Islet precursor cell (in vitro differentiated cells): ENCODE data around the gene STPG3.
A peak's percentile ranks its signal among the peaks of the same experiment; 100 is the strongest.

ENCODE experiments used
- DNase-seq: peaks from one replicate; pipeline ENCODE4 v3.0.0-alpha.2; 2018

The STPG3 gene

DNA sequence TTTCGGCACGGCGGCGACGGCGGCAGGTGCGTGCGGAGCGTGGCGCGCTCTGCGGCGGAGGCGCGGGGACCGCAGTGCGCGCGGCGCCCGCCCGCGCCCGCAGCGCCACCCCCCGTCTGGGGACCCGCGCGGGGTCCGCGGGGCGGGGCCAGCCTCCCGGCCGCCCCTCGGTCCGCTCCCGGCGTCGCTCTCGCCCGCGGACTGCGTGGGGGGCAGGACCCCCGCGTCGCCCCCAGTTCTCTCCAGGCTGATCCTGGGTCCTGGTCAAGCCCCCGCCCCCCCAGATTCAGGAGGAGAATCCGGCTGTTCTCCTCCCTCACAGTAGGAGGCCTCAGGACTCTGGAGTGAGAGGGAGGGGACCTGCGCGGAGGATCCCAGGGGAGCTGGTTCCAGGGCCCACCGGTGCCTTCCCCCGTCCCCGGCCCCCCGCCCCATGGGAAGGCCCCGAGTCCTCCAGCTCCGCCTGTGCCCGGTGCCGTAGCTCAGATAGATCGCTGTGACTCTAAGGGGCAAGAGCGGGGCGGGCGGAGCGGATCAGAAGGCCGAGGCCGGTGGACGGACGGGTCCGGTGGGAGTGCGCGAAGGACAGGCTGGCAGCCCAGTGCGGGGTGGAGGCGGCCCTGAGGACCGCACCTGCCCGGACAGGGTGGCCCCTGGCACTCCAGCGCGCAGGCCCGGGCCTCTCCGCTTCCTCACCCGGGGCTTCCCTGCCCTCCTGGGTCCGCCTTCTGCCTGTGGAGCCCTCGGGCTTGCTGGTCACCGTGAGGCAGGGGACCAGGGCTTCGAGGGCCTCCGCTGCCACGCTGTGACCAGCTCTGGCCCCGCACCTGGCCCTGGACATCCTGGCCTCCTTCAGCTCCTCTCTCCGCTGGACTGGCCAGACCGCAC lies 28.7 kb upstream of the STPG3 start, which contains the start of gene RNF208:
Gene RNF208 (minus strand): TSS at position 51 of the 888 bp plus-strand sequence. CDS start 1,028 bp downstream, outside the sequence.
- DNase-seq = no peak

DNA sequence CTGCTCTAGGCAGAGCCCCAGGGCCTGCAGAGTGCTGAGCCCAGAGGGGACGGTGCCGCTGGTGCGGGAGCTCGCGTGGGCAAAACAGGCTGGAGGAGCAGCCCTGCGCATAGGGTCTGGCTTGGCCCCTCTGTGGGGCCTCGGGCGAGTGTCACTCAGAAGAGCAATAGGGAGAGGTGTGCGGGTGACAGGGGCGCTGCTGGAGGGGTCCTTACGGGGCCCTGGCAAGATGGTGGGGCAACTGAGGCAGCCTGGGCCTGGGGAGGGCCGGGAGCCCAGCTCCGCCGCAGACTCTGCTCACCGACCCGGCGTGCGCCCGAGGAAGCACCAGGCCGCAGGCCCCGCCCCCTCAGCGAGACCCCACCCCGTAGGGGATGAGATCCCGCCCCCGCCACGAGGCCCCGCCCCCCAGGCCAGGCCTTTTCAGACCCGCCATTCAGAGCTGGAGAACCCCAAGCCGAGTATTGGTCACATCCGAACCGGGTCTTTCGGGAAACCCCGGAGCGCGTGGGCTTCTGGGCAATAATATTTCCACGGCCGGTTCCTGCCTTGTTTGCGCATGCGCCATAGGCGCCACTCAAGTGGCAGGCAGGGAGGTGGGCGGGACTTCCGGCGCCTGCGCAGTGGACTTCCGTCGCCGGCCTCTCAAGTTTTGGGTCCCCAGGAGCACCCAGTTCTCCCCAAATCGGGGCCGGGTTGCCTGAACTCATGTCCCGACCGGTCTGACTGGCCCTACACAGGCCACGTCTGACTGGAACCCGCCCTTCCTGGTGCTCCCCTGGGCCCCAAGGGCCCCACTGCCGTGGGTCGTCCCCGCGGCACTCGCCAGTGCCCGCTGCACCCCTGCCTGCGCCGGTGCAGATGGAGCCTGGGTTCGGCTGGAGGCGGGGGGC lies 27.8 kb upstream of the STPG3 start:
- DNase-seq = peak; percentile 98

DNA sequence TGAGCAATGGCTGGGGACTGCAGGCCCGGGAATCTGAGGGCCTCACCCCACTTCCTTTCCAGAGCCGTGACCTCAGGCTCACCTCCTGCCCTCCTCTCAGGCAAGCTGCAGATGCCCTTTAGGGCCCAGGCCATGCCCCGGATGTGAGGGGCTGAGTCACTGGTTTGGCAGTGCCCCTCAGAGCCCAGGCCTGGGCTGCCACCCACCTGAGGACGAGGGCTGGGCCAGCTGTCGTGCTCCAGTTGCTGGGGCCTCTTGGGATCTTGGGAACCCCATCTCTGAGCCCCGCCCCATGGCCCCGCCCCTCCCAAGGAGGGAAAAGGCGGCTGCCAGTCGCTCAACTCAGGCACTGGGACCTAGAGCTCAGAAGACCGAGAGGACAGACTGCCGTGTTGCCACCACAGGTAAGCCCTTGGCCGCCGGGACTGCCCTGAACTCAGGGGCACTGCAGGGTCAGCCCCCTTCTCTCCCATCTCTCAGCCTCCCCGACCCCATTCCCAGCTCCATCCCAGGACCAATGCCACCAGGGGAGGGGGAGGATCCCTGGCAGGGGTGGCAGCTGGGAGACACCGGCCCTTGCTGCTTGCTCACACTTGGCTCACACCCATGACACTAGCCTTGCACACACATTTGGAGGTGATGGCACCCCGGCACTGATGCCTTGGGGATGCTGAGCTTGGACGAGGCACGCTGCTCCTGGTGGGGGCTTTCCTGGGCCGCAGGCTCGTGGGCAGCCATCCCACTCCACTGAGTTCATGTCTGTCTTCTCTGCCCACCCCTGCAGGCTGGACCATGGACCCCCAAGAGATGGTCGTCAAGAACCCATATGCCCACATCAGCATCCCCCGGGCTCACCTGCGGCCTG lies 26.0 kb upstream of the STPG3 start, which contains the start of gene CYSRT1:
Gene CYSRT1 (plus strand): TSS at position 345 of the 865 bp plus-strand sequence. CDS start 448 bp downstream, at position 793.
- DNase-seq = no peak

DNA sequence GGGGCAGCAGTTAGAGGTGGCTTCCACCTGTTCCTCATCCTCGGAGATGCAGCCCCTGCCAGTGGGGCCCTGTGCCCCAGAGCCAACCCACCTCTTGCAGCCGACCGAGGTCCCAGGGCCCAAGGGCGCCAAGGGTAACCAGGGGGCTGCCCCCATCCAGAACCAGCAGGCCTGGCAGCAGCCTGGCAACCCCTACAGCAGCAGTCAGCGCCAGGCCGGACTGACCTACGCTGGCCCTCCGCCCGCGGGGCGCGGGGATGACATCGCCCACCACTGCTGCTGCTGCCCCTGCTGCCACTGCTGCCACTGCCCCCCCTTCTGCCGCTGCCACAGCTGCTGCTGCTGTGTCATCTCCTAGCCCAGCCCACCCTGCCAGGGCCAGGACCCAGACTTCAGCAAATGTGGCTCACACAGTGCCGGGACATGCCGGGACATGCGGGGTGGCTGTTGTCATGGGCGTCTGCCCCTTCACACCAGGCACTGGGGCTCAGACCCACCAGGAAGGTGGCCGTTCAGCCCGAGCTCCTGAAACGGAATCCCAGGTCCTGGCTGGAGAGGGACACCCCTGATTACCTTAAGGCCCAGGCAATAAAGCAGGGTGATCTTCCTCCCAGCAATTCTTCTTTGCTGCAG lies 25.3 kb upstream of the STPG3 start:
- no peak for DNase-seq

DNA sequence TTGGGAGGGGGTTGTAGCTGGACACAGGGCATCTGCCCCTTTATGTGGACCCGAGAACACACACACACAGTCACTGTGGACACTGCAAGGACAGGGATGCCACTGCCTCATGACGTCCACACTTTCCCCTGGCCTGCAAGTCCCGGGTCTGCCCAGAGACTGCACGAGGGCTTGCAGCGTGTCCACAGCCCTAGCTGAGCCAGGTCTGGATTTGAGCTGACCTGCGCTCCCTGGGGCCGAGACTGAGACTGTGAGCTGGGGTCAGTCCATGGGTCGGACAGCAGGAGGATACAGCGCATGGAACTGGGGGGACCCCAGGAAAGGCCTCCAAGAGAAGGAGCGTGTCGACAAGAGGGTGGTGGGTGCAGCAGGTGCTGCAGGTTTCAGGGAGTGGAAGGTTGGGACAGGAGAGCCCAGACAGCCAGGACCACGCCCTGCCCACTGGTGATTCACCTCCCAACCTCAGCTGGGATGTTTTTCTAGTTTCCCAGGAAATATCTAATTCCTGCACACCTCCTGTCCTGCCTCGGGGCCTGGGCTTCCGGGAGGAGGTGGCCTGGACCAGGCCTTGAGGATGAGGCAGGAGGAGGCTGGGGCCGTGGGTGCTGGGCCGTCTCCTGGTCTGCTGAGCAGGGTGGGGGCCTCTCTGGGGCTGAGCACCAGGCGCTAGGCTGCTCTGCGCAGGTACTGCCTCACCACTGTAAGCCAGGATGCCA lies 24.6 kb upstream of the STPG3 start:
- DNase-seq = peak; percentile 82

DNA sequence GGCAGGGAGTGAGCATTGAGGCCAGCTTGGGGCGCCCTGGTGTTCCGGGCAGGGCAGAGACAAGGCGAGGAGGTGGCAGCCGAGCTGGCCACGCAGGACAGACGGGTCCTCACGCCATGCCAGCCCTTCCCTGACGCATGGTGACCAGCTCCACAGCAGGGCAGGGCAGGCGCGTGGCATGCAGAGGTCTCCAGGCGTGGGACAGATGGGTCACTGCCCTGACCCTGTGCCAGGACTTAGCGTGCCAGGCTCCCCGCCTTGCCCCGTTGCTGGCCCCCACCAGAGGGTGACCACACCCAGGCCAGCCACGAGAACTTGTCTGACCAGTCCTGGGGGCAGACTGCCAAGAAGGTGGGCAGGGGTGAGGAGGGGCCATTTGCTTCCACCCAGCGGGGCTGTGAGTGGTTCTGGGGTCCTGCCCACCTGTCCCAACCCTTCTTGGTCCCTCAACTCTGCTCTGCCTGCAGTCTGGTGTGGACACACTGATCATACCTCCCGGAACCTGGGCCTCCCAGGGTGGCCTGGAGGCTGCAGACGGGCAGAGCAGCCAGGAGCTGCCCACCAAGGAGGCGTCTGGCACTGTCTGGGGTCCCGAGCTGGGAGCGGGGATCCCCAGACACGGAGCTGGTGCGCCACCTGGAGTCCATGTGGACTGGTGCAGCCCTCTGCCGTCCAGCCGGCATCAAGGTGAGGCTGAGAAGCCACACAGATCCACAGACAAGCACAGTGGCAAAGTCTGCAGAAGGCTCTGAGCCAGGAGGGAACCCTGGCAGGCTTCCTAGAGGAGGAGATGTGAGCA lies 23.8 kb upstream of the STPG3 start, which contains the start of gene RNF224:
Gene RNF224 (plus strand): TSS at position 449 of the 799 bp plus-strand sequence. CDS start 834 bp downstream, outside the sequence.
- DNase-seq = peak; percentile 90

DNA sequence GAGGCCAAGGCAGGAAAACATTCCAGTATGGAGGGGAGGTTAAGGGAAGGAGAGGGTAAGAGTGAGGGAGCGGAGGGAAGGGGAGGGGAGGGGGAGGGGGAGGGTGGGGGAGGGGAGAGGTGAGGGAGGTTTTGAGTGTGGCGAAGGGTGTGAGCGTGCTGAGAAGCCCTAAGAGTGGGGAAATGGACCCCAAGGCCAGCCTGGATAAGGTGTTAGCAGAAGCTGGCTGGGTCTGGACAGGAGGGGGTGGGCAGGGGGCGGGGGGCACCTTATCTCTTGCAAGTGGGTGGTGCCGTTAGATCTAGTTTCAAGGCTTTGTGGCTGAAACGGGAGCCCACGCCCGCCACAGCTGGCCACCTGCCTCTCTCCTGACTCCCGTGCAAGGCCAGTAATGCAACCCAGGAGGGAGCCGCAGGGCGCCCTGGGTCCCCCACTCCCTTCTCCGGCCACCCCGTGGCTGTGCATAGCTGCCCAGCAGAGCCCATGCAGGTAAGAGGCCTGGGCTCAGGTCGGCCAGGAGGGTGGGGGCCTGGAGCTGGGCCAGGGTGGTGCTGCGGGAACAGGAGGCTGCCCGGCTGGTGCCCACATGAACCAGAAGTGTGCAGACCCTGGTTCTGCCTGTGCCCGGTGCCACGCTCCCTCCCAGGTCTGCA lies 23.1 kb upstream of the STPG3 start:
- no peak for DNase-seq

DNA sequence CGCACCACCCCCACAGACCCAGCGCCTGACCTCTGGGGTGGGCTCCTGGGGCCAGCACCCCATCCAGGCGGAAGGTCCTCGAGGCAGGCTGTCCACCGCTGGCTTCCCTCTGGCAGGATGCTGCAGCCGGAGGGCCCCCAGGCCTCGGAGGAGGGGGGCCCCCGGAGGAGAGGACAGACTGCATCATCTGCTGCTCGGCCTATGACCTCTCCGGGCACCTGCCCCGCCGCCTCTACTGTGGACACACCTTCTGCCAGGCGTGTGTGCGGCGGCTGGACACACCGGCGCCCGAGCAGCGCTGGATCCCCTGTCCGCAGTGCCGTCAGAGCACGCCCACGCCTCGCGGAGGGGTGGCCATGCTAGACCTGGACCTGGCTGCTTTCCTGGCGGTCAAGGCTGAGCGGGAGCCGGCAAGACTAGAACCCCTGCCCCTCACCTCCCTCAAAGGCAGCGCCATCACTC lies 22.5 kb upstream of the STPG3 start:
- no peak for DNase-seq

DNA sequence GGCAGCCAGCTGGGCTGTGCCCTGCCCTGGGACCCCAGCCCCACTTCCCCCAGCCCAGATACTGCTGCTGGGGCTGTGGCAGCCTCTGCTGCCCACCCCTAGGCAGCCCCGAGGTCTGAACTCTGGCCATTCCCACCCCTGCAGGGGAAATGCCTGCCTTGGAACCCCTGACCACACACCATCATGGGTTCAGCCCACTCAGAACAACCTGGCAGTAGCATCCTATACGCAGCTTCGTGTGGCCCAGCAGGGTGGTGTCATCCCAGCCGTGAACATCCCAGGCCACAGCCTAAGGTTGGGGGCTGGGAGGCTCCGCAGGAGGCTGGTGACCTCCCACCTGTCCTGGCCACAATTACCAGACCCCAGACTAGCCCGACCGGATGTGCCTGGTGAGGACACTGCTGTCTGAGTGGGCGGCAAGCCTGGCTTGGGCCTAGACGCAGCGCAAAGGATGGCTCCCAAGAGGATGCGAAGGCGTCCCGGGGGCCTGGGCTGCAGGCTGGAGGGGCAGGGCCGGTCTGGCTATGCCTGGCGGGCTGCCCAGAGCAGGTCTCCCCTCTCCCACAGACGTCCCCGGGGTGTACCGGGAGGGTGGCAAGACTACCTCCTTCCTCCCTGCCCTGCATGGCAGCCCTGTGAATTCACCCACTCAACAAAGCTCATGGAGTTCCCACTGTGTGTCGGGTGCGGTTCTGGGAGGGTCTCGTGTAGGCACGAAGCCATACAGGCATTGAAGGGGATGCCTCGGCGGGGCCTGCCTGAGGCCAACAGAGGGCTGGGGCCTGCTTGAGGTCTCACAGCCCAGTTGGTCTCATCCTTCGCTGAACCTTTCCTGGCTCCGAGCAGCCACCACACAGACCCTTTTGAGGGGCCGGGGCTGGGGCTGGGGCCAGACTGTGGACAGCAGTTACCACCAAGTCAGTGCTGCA lies 21.9 kb upstream of the STPG3 start:
- DNase-seq = no peak

DNA sequence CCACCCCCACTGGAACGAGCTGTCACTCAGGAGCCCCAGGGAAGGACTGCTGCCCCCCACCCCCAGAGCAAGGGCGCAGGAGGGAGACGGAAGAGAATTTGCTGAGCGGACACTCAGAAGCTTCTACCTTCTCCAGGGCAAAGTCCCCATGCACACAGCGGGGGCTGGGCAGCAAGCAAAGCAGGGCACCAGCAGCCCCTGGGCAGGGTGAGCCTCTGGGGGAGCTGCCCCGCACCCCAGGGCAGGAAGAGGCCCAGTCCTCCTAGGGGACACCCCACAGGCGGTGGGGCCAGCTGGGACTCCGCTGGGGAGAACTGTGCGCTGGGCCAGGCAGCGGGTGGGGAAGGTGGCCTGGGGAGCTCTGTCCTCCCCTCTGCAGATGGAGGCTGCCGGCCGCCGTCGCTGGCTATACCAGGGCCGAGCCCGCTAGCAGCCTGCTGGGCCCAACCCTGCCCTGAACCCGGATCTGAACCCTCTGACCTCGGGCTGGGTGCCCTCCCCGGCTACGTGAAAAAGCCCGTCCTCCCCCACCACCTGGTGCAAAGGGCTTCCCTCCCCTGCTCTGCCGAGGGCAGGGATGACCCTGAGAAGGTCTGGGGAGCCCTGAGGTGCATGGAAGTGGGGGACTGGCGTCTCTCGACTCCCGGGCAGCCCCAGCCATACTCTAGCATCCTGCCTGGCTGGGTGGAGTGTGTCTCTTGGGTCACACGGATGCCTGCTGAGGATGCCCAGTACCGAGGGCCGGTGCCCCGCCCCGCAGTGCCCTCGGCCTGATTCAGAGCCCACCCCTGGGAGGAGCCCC lies 21.0 kb upstream of the STPG3 start:
- DNase-seq = no peak

DNA sequence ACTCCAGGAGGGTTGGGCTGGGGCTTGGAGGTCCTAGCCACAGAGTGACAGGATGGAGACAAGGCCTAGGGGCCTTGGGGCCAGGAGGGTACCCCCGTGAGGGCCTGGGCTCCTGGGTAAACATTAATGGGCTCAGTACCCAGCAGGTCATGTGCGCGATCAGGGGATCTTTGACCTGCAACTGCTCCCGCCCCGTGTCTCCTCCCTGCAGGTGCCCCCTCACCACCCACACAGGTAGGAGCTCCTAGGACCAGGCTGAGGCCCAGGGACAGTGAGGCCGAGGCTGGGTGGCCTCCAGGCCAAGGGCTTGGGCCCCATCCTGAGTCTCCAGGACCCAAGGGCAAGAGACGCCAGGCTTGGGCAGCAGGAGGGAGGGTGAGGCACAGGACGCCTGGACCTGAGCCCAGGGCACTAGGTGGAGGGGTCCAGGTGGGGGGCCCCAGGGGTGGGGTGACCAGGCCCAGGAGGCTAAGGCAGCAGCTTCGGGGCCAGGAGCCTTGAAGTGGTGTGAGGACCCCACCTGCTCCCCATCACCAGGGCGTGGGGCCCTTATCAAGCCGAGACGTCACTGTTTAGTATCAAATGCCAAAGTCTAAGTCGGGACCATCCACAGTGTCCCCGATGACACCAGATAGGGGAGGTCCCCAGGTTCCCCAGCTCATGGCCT lies 20.2 kb upstream of the STPG3 start, which contains the start of gene SLC34A3:
Gene SLC34A3 (plus strand): TSS at position 197 of the 667 bp plus-strand sequence. CDS start 802 bp downstream, outside the sequence.
- DNase-seq = no peak

DNA sequence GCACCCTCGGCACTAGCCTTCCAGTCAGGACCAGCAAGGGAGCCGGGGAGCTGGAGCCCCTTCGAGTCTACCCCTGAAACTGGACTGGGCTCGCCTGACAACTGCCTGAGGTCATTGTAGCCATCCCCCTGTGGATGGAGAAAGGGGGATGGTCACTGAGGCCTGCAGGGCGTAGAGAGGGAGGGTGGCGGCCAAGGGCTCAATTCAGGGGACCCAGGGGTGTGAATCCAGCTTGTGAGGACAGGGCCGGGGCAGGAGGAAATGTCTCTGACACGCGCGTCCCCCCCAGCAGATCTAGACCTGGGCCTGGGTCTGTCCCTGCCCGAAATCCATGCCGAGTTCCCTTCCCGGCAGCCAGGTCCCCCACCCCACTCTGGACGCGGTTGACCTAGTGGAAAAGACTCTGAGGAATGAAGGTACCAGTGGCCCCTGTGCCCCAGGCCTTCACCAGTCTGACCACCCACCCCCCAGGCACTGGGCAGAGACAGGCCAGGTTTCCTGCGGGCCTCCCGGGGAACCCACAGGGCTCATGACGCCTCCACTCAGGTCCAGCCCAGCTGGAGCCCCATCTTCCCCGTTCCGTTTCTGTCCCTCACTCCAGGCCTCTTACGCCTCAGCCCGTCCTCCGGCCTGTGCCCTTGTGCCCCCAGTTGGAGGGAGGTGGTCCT lies 19.6 kb upstream of the STPG3 start:
- DNase-seq = no peak

DNA sequence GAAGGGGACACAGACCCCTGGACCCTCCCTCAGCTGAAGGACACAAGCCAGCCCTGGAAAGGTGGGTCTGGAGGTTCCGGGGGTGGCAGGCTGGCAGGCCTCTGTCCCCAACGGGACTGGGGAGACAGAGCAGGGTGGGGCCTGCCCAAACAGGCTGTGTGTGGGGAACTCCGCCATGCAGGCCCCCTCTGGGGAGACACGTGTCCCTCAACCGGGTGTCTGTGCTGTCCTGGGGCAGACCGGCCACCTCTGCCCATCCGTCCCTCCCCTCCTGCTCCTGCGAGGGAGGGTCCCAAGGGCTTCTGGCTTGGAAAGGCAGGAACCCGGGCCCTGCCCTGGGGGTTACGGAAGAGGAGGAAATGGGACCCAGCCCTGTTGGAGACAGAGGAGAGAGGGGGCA lies 19.0 kb upstream of the STPG3 start:
- no peak for DNase-seq

DNA sequence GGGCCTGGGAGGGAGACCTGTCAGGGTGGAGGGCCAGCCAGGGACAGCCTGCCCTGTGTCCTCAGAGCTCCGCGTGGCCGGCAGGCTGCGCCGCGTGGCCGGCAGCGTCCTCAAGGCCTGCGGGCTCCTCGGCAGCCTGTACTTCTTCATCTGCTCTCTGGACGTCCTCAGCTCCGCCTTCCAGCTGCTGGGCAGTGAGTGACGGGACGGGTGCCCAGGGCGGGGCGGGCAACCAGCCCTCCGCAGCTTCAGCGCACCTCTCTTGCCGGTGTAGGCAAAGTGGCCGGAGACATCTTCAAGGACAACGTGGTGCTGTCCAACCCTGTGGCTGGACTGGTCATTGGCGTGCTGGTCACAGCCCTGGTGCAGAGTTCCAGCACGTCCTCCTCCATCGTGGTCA lies 18.6 kb upstream of the STPG3 start:
- DNase-seq = no peak

DNA sequence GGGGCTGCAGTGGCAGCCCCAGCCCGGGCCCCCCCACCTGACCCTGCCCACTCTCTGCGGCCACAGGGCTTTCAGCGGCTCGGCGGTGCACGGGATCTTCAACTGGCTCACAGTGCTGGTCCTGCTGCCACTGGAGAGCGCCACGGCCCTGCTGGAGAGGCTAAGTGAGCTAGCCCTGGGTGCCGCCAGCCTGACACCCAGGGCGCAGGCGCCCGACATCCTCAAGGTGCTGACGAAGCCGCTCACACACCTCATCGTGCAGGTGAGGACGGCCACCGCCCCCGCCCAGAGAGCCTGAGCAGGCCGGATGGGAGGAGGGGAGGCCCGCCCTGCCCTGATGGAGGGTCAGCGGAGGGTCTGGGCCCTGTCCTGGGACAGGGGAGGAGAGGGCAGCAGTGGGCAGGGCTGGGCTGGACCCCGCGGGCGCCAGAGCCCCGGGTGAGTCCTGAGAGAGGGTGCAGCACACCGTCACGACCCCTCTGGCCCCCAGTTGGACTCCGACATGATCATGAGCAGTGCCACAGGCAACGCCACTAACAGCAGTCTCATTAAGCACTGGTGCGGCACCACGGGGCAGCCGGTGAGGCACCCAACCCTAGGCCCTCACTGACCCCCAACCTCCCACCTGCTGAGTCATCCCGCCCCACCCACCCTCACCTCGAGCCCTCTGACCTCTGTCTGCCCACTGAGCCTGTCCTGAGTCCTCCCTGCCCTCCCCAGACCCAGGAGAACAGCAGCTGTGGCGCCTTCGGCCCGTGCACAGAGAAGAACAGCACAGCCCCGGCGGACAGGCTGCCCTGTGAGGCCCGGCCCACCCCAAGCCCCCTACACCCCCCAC lies 17.7 kb upstream of the STPG3 start:
- DNase-seq = no peak
